IMR-90 (cell line): ENCODE data around the gene TMEM135. TPM values are rescaled to one million over a fixed set of nuclear protein-coding genes. Genes with fewer than 3 reads are reported as not detected.

Experiments
- ATAC-seq: fragments of 200-7000 bp; cut with Tn5 transposase; 2 replicates; pipeline ENCODE4 v1.9.1; 2020; ENCODE audit warnings: low read depth, mild to moderate bottlenecking, moderate library complexity
- BruUV-seq: library from RNA; stranded (reverse); fragments of 400-500 nt; replicated peaks from 2 replicates; lab custom pipeline; 2021; lab: Mats Ljungman, UMichigan
- CTCF ChIA-PET: fragments of 300-600 bp; formaldehyde crosslinking; extraction: SDS; loops from one replicate; lab custom pipeline; 2021; ENCODE audit warnings: antibody characterized with exemption; lab: Yijun Ruan, JAX
- POLR2A ChIA-PET: fragments of 300-600 bp; sonication (Branson Sonifier 250); formaldehyde crosslinking; loops from one replicate; lab custom pipeline; 2022; ENCODE audit warnings: antibody characterized with exemption; ENCODE audit not compliant: unreplicated experiment; lab: Charles Lee
- DNase-seq: peaks from one replicate; pipeline ENCODE4 v3.0.0; 2013
- H2AFZ ChIP-seq: replicated peaks from 2 replicates; pipeline ENCODE3; 2013; ENCODE audit warnings: low read length, mild to moderate bottlenecking; ENCODE audit not compliant: poor library complexity
- H2AK5ac ChIP-seq: 2 replicates; pipeline ENCODE4 v1.6.1; 2013; ENCODE audit warnings: low read depth, low read length, inconsistent platforms
- H2AK9ac ChIP-seq: replicated peaks from 2 replicates; pipeline ENCODE3; 2013; ENCODE audit warnings: mild to moderate bottlenecking, low read depth, low read length, moderate library complexity; ENCODE audit not compliant: poor library complexity
- H2BK120ac ChIP-seq: 2 replicates; pipeline ENCODE4 v1.6.1; 2013; ENCODE audit warnings: low read depth, low read length, inconsistent platforms
- H2BK15ac ChIP-seq: 3 replicates; pipeline ENCODE4 v1.6.1; 2013; ENCODE audit warnings: low read depth, low read length, inconsistent platforms
- H2BK20ac ChIP-seq: 2 replicates; pipeline ENCODE4 v1.6.1; 2013; ENCODE audit warnings: low read depth, mild to moderate bottlenecking, inconsistent platforms, low read length, moderate library complexity
- H2BK5ac ChIP-seq: 2 replicates; pipeline ENCODE4 v1.6.1; 2013; ENCODE audit warnings: mild to moderate bottlenecking, low read depth, low read length, inconsistent platforms; ENCODE audit not compliant: poor library complexity, severe bottlenecking
- H3K14ac ChIP-seq: replicated peaks from 2 replicates; pipeline ENCODE4 v1.6.1; 2013; ENCODE audit warnings: low read depth, low read length, inconsistent platforms
- H3K18ac ChIP-seq: 2 replicates; pipeline ENCODE4 v1.6.1; 2013; ENCODE audit warnings: low read depth, low read length, control low read depth
- H3K23ac ChIP-seq: 2 replicates; pipeline ENCODE4 v1.6.1; 2013; ENCODE audit warnings: low read depth, low read length, inconsistent platforms
- H3K27ac ChIP-seq: 2 replicates; pipeline ENCODE4 v1.5.1; 2013; ENCODE audit warnings: mild to moderate bottlenecking, control low read depth, low read length; ENCODE audit not compliant: insufficient read depth
- H3K27me3 ChIP-seq: 2 replicates; pipeline ENCODE4 v1.6.1; 2013; ENCODE audit warnings: low read length; ENCODE audit not compliant: control insufficient read depth, insufficient read depth
- H3K36me3 ChIP-seq: 2 replicates; pipeline ENCODE4 v1.6.1; 2013; ENCODE audit warnings: low read length, mixed read lengths; ENCODE audit not compliant: control insufficient read depth, insufficient read depth
- H3K4ac ChIP-seq: 2 replicates; pipeline ENCODE4 v1.6.1; 2013; ENCODE audit warnings: low read depth, low read length, inconsistent platforms
- H3K4me1 ChIP-seq: 2 replicates; pipeline ENCODE4 v1.6.1; 2013; ENCODE audit warnings: low read length, mixed read lengths; ENCODE audit not compliant: control insufficient read depth, insufficient read depth
- H3K4me2 ChIP-seq: 2 replicates; pipeline ENCODE4 v1.6.1; 2013; ENCODE audit warnings: low read depth, mild to moderate bottlenecking, control low read depth, low read length, moderate library complexity
- H3K4me3 ChIP-seq: 2 replicates; pipeline ENCODE4 v1.5.1; 2013; ENCODE audit warnings: low read depth, mild to moderate bottlenecking, control low read depth, low read length, moderate library complexity; ENCODE audit not compliant: insufficient read depth
- H3K56ac ChIP-seq: 2 replicates; pipeline ENCODE4 v1.6.1; 2013; ENCODE audit warnings: low read length, inconsistent platforms; ENCODE audit not compliant: insufficient read depth; ENCODE audit errors: extremely low read depth
- H3K79me1 ChIP-seq, 2 experiments: 2 replicates each; pipeline ENCODE4 v1.6.1; 2013; ENCODE audit warnings: low read length in 2 of 2, inconsistent platforms in 1 of 2, low read depth in 1 of 2
- H3K9ac ChIP-seq: 2 replicates; pipeline ENCODE4 v1.6.1; 2013; ENCODE audit warnings: low read depth, low read length, control low read depth
- H3K9me1 ChIP-seq: 2 replicates; pipeline ENCODE4 v1.6.1; 2013; ENCODE audit warnings: low read length, inconsistent platforms; ENCODE audit not compliant: insufficient read depth
- H3K9me3 ChIP-seq: 2 replicates; pipeline ENCODE4 v1.6.1; 2013; ENCODE audit warnings: low read length; ENCODE audit not compliant: control insufficient read depth, insufficient read depth
- H4K20me1 ChIP-seq: 2 replicates; pipeline ENCODE4 v1.6.1; 2013; ENCODE audit warnings: low read length, inconsistent platforms; ENCODE audit not compliant: insufficient read depth
- H4K5ac ChIP-seq: 2 replicates; pipeline ENCODE4 v1.6.1; 2013; ENCODE audit warnings: mild to moderate bottlenecking, low read depth, low read length, control low read depth
- H4K8ac ChIP-seq, 2 experiments: 2 replicates each; pipeline ENCODE4 v1.6.1; 2013; ENCODE audit warnings: low read depth in 2 of 2, low read length in 2 of 2, control low read depth in 1 of 2, inconsistent platforms in 1 of 2
- H4K91ac ChIP-seq: 2 replicates; pipeline ENCODE4 v1.6.1; 2013; ENCODE audit warnings: low read depth, low read length, inconsistent platforms; ENCODE audit not compliant: insufficient read depth
- BHLHE40 ChIP-seq: fragments of 150-350 bp; IDR thresholded peaks from 2 replicates; pipeline ENCODE4 v1.6.1; 2016; ENCODE audit warnings: mild to moderate bottlenecking, low read depth, low read length
- CEBPB ChIP-seq: IDR thresholded peaks from 2 replicates; pipeline ENCODE4 v1.6.1; 2012; ENCODE audit warnings: low read depth, low read length, improper control_type of control experiment
- CHD1 ChIP-seq: IDR thresholded peaks from 2 replicates; pipeline ENCODE4 v1.6.1; 2012; ENCODE audit warnings: low read depth, low read length, improper control_type of control experiment
- CTCF ChIP-seq: conservative IDR thresholded peaks from 2 replicates; pipeline ENCODE4 v1.5.1; 2012; ENCODE audit warnings: mild to moderate bottlenecking, low read depth, low read length, improper control_type of control experiment
- ELK1 ChIP-seq: fragments of 150-350 bp; IDR thresholded peaks from 2 replicates; pipeline ENCODE4 v1.6.1; 2016; ENCODE audit warnings: low read depth, mild to moderate bottlenecking, low read length, moderate library complexity, borderline replicate concordance
- FOS ChIP-seq: fragments of 150-350 bp; IDR thresholded peaks from 2 replicates; pipeline ENCODE4 v1.6.1; 2016; ENCODE audit warnings: low read depth, low read length
- MAFK ChIP-seq: IDR thresholded peaks from 2 replicates; pipeline ENCODE4 v1.6.1; 2012; ENCODE audit warnings: low read depth, low read length, improper control_type of control experiment
- MAZ ChIP-seq: IDR thresholded peaks from 2 replicates; pipeline ENCODE4 v1.6.1; 2012; ENCODE audit warnings: low read depth, mild to moderate bottlenecking, low read length, improper control_type of control experiment, moderate library complexity, borderline replicate concordance
- MXI1 ChIP-seq: IDR thresholded peaks from 2 replicates; pipeline ENCODE4 v1.6.1; 2012; ENCODE audit warnings: low read depth, mild to moderate bottlenecking, low read length, moderate library complexity, borderline replicate concordance
- NFE2L2 ChIP-seq: fragments of 150-350 bp; IDR thresholded peaks from 2 replicates; pipeline ENCODE4 v1.6.1; 2016; ENCODE audit warnings: low read depth, mild to moderate bottlenecking, low read length
- POLR2A ChIP-seq: IDR thresholded peaks from 2 replicates; pipeline ENCODE4 v1.6.1; 2012; ENCODE audit warnings: mild to moderate bottlenecking, low read depth, low read length
- RAD21 ChIP-seq: IDR thresholded peaks from 2 replicates; pipeline ENCODE4 v1.6.1; 2012; ENCODE audit warnings: low read length, improper control_type of control experiment
- RCOR1 ChIP-seq: IDR thresholded peaks from 2 replicates; pipeline ENCODE4 v1.6.1; 2012; ENCODE audit warnings: mild to moderate bottlenecking, low read length, improper control_type of control experiment; ENCODE audit not compliant: insufficient replicate concordance
- RFX5 ChIP-seq: IDR thresholded peaks from 2 replicates; pipeline ENCODE4 v1.8.0; 2012; ENCODE audit warnings: low read depth, mild to moderate bottlenecking, low read length, moderate library complexity
- SMC3 ChIP-seq: fragments of 150-350 bp; IDR thresholded peaks from 2 replicates; pipeline ENCODE4 v1.6.1; 2016; ENCODE audit warnings: low read depth, mild to moderate bottlenecking, antibody characterized with exemption, low read length, moderate library complexity
- USF2 ChIP-seq: fragments of 150-350 bp; IDR thresholded peaks from 2 replicates; pipeline ENCODE4 v1.6.1; 2017; ENCODE audit warnings: mild to moderate bottlenecking, antibody characterized with exemption, low read length, low read depth
- WGBS, 2 experiments: methylation state at CpG; one replicate each; pipeline versions ENCODE4 v1.1.5 to v1.1.7; 2013; ENCODE audit warnings: missing lambda C conversion rate in 2 of 2; ENCODE audit not compliant: insufficient read length in 1 of 2; ENCODE audit errors: extremely low coverage in 2 of 2; 5-methylcytosine and 5-hydroxymethylcytosine counted together
- dilution Hi-C: fragments of 300-500 bp; cut with HindIII; formaldehyde crosslinking; loops from one replicate; pipeline ENCODE4 v1.14.3; 2018; ENCODE audit warnings: low sequenced_read_pairs; ENCODE audit not compliant: unreplicated experiment
- in situ Hi-C: fragments of 300-500 bp; cut with MboI; formaldehyde crosslinking; loops from 3 replicates; pipeline ENCODE4 v1.14.3; 2019; ENCODE audit warnings: low sequenced_read_pairs, inconsistent platforms, mixed read lengths
- intact Hi-C: fragments of 100-400 bp; cut with micrococcal nuclease; formaldehyde crosslinking; loops from 2 replicates; pipeline ENCODE4 v1.10.0; 2022
- polyA plus RNA-seq, 3 experiments: library from polyadenylated mRNA; depleted of rRNA; stranded (reverse); fragments of >200 nt; gene quantifications; 2 replicates each; pipeline ENCODE4 v1.2.3, GENCODE V29; 2012; ENCODE audit warnings: low replicate concordance in 1 of 3
- total RNA-seq: library from RNA; depleted of rRNA; stranded (reverse); fragments of >200 nt; gene quantifications from 2 replicates; pipeline ENCODE4 v1.2.3, GENCODE V29; 2012

Gene TMEM135
- total and polyA plus RNA-seq, 2 of the 4 experiments (the other 2 are of a cell fraction): 3.9 to 5.9 TPM

- H2BK15ac ChIP-seq: no peak overlapping the region
- no peaks in the 10 kb centered on the region for H4K20me1 ChIP-seq
- ATAC-seq: no peak
- no peak for DNase-seq
- H2AK9ac ChIP-seq: no peak overlapping the region
- no peak overlapping the region for H3K4me3 ChIP-seq
- H4K91ac ChIP-seq: no peak overlapping the region
- H2BK20ac ChIP-seq: no peak overlapping the region
- no peak overlapping the region for H3K4me2 ChIP-seq
- H4K8ac ChIP-seq: no peak overlapping the region
- no peak overlapping the region for H3K56ac ChIP-seq
- no peak overlapping the region for H3K23ac ChIP-seq
- no peaks in the 10 kb centered on the region for H3K9me1 ChIP-seq
- H3K4me1 ChIP-seq: no peaks in the 10 kb centered on the region
- no peaks in the 10 kb centered on the region for H3K9me3 ChIP-seq
- H3K9ac ChIP-seq: no peak overlapping the region
- H2BK5ac ChIP-seq: no peak overlapping the region
- no peak overlapping the region for H3K4ac ChIP-seq
- H2BK120ac ChIP-seq: no peak overlapping the region
- H3K27me3 ChIP-seq: no peaks in the 10 kb centered on the region
- no peak overlapping the region for H3K18ac ChIP-seq
- no peak overlapping the region for H2AFZ ChIP-seq
- BruUV-seq: no TSS peak
- dilution Hi-C loops (no loop called here), in situ Hi-C loops (no loop called here), intact Hi-C loops (no loop called here)
- TF ChIP-seq BHLHE40 (no peak), NFE2L2 (no peak), MAZ (no peak), CHD1 (no peak), CEBPB (no peak), RFX5 (no peak), SMC3 (no peak), MAFK (no peak), USF2 (no peak), RAD21 (no peak), POLR2A (no peak), RCOR1 (no peak), CTCF (no peak), ELK1 (no peak), FOS (no peak), MXI1 (no peak)
- H3K27ac ChIP-seq: no peak overlapping the region
- H3K14ac ChIP-seq: no peak overlapping the region
- 0 out of 4 replicates have a peak, but pooled peaks cover 0 to 2% of the 10 kb centered on the region in 2 experiments for H3K79me1 ChIP-seq
- CTCF ChIA-PET: interaction anchor here (0.6 to 1.7 kb wide), 4 partner anchors 9 to 447 kb away, joined by 3 to 6 read pairs (median 3); no protein-coding TSS in a partner anchor
- no peak overlapping the region for H2AK5ac ChIP-seq
- no peak overlapping the region for H4K5ac ChIP-seq
- no CpG with 5 or more reads among the region's 3 CpGs for WGBS, 2 experiments
- H3K36me3 ChIP-seq: peaks cover 3% of the 10 kb centered on the region; the same call in 1 of the 2 replicates
- POLR2A ChIA-PET: no interaction called here
Observed at GRCh38 chr11:87081358-87081757, 43.6 kb downstream of the TMEM135 start.
